ENCODE data around the gene RGS6. TPM values are rescaled to one million over a fixed set of nuclear protein-coding genes. Genes with fewer than 3 reads are reported as not detected.
"Not testable (repeated sequence)": the region's sequence is repeated elsewhere in the genome, so short reads cannot be mapped to it uniquely, and the experiment has no call there.

RGS6 gene
- total RNA-seq, 2 experiments from 2014 or later: not detected

DNA sequence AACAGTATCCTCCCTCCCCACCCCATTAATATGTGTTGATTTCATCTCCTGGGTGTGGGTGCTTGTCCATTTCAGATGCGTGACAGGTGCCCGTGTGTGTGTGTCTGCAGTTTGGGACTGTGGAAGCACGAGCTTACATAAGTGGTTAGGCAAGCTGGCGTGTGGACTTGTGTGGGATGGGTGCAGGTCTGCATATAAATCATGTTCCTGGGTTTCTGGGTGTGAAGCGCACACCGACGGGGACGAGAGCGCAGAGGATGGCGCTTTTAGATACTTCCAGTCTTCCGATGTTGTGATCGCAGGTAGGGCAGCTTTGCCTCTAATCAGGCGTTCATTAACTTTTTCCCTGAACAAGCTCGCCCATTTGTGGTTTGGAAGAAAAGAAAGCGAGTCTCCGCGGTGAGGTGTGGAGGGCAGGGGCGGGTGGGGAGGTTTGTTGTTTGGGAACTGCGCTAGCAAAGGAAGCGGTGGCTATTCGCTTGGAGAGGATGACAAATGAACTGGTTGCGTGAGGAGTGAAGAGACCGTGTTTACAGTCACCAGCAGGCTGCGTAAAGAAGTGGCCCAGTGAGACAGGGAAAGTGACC is 865 bp downstream of the RGS6 start:
- H2AFZ ChIP-seq (ENCODE audit: low read length): no peak overlapping the region
- H3K9me2 ChIP-seq (ENCODE audit: insufficient read depth, low read length): no peaks in the 10 kb centered on the region
- H3K36me3 ChIP-seq (ENCODE audit: insufficient read depth, low read length): no peaks in the 10 kb centered on the region
- DNase-seq (ENCODE audit: low spot score): no peak
- H3K9me3 ChIP-seq (ENCODE audit: low read length): no peaks in the 10 kb centered on the region
- TF ChIP-seq, protein P1, sequence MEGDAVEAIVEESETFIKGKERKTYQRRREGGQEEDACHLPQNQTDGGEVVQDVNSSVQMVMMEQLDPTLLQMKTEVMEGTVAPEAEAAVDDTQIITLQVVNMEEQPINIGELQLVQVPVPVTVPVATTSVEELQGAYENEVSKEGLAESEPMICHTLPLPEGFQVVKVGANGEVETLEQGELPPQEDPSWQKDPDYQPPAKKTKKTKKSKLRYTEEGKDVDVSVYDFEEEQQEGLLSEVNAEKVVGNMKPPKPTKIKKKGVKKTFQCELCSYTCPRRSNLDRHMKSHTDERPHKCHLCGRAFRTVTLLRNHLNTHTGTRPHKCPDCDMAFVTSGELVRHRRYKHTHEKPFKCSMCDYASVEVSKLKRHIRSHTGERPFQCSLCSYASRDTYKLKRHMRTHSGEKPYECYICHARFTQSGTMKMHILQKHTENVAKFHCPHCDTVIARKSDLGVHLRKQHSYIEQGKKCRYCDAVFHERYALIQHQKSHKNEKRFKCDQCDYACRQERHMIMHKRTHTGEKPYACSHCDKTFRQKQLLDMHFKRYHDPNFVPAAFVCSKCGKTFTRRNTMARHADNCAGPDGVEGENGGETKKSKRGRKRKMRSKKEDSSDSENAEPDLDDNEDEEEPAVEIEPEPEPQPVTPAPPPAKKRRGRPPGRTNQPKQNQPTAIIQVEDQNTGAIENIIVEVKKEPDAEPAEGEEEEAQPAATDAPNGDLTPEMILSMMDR (conservative IDR thresholded peaks at IDR 0.05; ENCODE audit: low read length): no peak
- TF ChIP-seq EZH2phosphoT487 (IDR thresholded peaks at IDR 0.05; ENCODE audit: borderline replicate concordance, low read depth, low read length): no peak
- no peaks in the 10 kb centered on the region for H3K4me1 ChIP-seq (ENCODE audit: insufficient read depth, low read length, poor library complexity, severe bottlenecking)
- no peak overlapping the region for H3K4me2 ChIP-seq (ENCODE audit: low read length)
- ChIA-PET CTCF (ENCODE audit: unreplicated experiment) (no interaction called here), POLR2A (interaction anchor here (0.7 kb wide), 1 partner anchor 32 kb away, joined by 3 read pairs; no protein-coding TSS in a partner anchor)
- intact Hi-C loops (cut with micrococcal nuclease; ENCODE audit: unreplicated experiment): no loop called here
- H3K4me3 ChIP-seq (ENCODE audit: low read depth, low read length, poor library complexity, severe bottlenecking): no peak overlapping the region
- no peaks in the 10 kb centered on the region for H4K20me1 ChIP-seq (ENCODE audit: insufficient read depth, low read length)
- H3K27ac ChIP-seq (ENCODE audit: low read depth, low read length, poor library complexity, severe bottlenecking): no peak overlapping the region
- BruUV-seq (replicated peaks): no TSS peak
- H3K79me2 ChIP-seq (ENCODE audit: insufficient read depth, low read depth, low read length): no peaks in the 10 kb centered on the region

DNA sequence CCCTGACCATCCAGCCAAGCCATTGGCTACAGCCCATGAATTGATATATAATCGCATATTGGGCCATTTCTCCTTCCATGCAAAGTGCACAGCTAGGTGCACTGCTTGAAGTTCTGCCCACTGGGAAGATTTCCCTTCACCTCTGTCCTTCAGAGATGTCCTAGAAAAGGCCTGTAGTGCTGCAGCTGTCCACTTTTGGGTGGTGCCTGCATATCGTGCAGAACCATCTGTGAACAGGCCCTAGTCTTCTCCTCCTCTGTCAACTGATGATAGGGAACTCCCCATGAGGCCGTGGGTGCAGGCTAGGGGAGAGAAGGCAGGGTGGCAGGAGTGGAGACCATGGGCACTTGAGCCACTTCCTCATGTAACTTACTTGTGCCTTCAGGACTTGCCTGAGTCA is 6.0 kb downstream of the RGS6 start:
- H3K79me2 ChIP-seq (ENCODE audit: insufficient read depth, low read depth, low read length); BruUV-seq (replicated peaks); H3K9me2 ChIP-seq (ENCODE audit: insufficient read depth, low read length); H2AFZ ChIP-seq (ENCODE audit: low read length); DNase-seq (ENCODE audit: low spot score); CTCF ChIA-PET (ENCODE audit: unreplicated experiment); intact Hi-C loops (cut with micrococcal nuclease; ENCODE audit: unreplicated experiment); H3K27ac ChIP-seq (ENCODE audit: low read depth, low read length, poor library complexity, severe bottlenecking); H3K36me3 ChIP-seq (ENCODE audit: insufficient read depth, low read length); H3K4me1 ChIP-seq (ENCODE audit: insufficient read depth, low read length, poor library complexity, severe bottlenecking); H3K4me2 ChIP-seq (ENCODE audit: low read length); H3K9me3 ChIP-seq (ENCODE audit: low read length); H3K4me3 ChIP-seq (ENCODE audit: low read depth, low read length, poor library complexity, severe bottlenecking); POLR2A ChIA-PET; H4K20me1 ChIP-seq (ENCODE audit: insufficient read depth, low read length): not testable (repeated sequence)

DNA sequence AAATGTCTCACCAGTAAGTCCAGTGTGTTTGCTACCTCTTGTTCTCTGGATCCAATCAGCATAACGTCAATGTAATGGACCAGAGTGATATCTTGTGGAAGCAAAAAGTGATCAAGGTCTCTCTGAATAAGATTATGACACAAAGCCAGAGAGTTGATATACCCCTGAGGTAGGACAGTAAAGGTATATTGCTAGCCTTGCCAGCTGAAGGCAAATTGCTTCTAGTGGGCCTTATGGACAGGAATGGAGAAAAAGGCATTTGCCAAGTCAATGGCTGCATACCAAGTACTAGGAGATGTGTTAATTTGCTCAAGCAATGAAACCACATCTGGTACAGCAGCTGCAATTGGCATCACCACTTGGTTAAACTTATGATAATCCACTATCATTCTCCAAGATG is 7.1 kb downstream of the RGS6 start:
- H3K4me3 ChIP-seq (ENCODE audit: low read depth, low read length, poor library complexity, severe bottlenecking); H3K36me3 ChIP-seq (ENCODE audit: insufficient read depth, low read length); H3K27ac ChIP-seq (ENCODE audit: low read depth, low read length, poor library complexity, severe bottlenecking); H3K79me2 ChIP-seq (ENCODE audit: insufficient read depth, low read depth, low read length); H3K4me1 ChIP-seq (ENCODE audit: insufficient read depth, low read length, poor library complexity, severe bottlenecking); intact Hi-C loops (cut with micrococcal nuclease; ENCODE audit: unreplicated experiment); H3K9me2 ChIP-seq (ENCODE audit: insufficient read depth, low read length); CTCF ChIA-PET (ENCODE audit: unreplicated experiment); H3K4me2 ChIP-seq (ENCODE audit: low read length); H4K20me1 ChIP-seq (ENCODE audit: insufficient read depth, low read length); H2AFZ ChIP-seq (ENCODE audit: low read length); POLR2A ChIA-PET; H3K9me3 ChIP-seq (ENCODE audit: low read length); DNase-seq (ENCODE audit: low spot score); BruUV-seq (replicated peaks): not testable (repeated sequence)

DNA sequence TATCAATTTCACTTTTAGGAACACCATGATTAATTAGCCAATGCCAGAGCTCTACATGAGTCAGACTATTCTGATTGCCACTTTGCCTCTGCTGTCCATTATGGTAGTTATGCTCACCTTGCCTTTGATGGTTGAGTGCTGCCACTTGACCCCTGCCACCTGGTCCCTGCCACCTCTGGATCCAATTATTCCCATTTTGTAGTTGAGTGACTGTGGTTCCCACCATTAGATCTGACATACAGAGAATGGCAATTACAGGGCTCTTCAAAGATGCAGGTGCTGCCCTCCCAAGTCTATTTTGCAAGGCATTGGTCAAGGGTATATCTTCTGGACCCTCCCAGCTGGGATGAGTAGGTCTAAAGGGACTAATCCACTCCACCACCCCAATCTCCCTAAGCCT is 8.3 kb downstream of the RGS6 start:
- DNase-seq (ENCODE audit: low spot score); BruUV-seq (replicated peaks); H3K4me1 ChIP-seq (ENCODE audit: insufficient read depth, low read length, poor library complexity, severe bottlenecking); H3K36me3 ChIP-seq (ENCODE audit: insufficient read depth, low read length); CTCF ChIA-PET (ENCODE audit: unreplicated experiment); H3K4me2 ChIP-seq (ENCODE audit: low read length); H3K27ac ChIP-seq (ENCODE audit: low read depth, low read length, poor library complexity, severe bottlenecking); H3K4me3 ChIP-seq (ENCODE audit: low read depth, low read length, poor library complexity, severe bottlenecking); intact Hi-C loops (cut with micrococcal nuclease; ENCODE audit: unreplicated experiment); H3K9me2 ChIP-seq (ENCODE audit: insufficient read depth, low read length); POLR2A ChIA-PET; H3K79me2 ChIP-seq (ENCODE audit: insufficient read depth, low read depth, low read length); H3K9me3 ChIP-seq (ENCODE audit: low read length); H2AFZ ChIP-seq (ENCODE audit: low read length); H4K20me1 ChIP-seq (ENCODE audit: insufficient read depth, low read length): not testable (repeated sequence)

DNA sequence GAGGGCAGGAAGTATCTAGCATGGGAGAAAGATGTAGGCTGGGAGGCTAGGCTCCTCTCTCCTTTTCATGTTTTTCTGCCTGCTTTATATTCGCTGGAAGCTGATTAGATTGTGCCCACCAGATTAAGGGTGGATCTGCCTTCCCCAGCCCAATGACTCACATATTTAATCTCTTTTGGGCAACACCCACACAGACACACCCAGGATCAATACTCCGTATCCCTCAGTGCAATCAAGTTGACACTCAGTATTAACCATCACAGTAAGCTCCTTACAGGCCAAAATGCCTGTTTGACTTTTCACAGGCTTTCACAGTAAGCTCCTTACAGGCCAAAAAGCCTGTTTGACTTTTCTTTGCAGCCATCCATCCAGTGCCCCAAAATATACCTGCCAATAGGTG is 9.4 kb downstream of the RGS6 start:
- H3K4me3 ChIP-seq (ENCODE audit: low read depth, low read length, poor library complexity, severe bottlenecking); H4K20me1 ChIP-seq (ENCODE audit: insufficient read depth, low read length); H3K4me2 ChIP-seq (ENCODE audit: low read length); CTCF ChIA-PET (ENCODE audit: unreplicated experiment); H3K27ac ChIP-seq (ENCODE audit: low read depth, low read length, poor library complexity, severe bottlenecking); H3K36me3 ChIP-seq (ENCODE audit: insufficient read depth, low read length); H3K9me2 ChIP-seq (ENCODE audit: insufficient read depth, low read length); DNase-seq (ENCODE audit: low spot score); H3K4me1 ChIP-seq (ENCODE audit: insufficient read depth, low read length, poor library complexity, severe bottlenecking); H2AFZ ChIP-seq (ENCODE audit: low read length); BruUV-seq (replicated peaks); intact Hi-C loops (cut with micrococcal nuclease; ENCODE audit: unreplicated experiment); H3K79me2 ChIP-seq (ENCODE audit: insufficient read depth, low read depth, low read length); POLR2A ChIA-PET; H3K9me3 ChIP-seq (ENCODE audit: low read length): not testable (repeated sequence)

Data from OCI-LY7 (cell line).